Motor neuron (in vitro differentiated cells): ENCODE results near the gene FAM114A1. TPM values are rescaled to one million over a fixed set of nuclear protein-coding genes. Genes with fewer than 3 reads are reported as not detected.
A peak's percentile ranks its signal among the peaks of the same experiment; 100 is the strongest.
"Not testable (repeated sequence)": the region's sequence is repeated elsewhere in the genome, so short reads cannot be mapped to it uniquely, and the experiment has no call there.

ENCODE experiments used
- ATAC-seq, 8 experiments: fragments of 200-7000 bp; cut with Tn5 transposase; replicated peaks in 6 of 8; 2 replicates each; pipeline ENCODE4 v1.8.0; 2021; ENCODE audit warnings: mild to moderate bottlenecking in 8 of 8, moderate library complexity in 8 of 8
- H3K27ac ChIP-seq, 2 donors: fragments of 250-450 bp; sonication (Bioruptor Pico); 2 replicates each; pipeline ENCODE4 v1.9.0; 2021; ENCODE audit warnings: antibody characterized with exemption in 2 of 2, mild to moderate bottlenecking in 2 of 2, moderate library complexity in 1 of 2
- H3K4me1 ChIP-seq, 2 donors: fragments of 250-450 bp; sonication (Bioruptor Pico); replicated peaks in 1 of 2; 2 replicates each; pipeline ENCODE4 v1.6.1; 2021; ENCODE audit warnings: antibody characterized with exemption in 2 of 2, mild to moderate bottlenecking in 2 of 2, moderate library complexity in 1 of 2
- H3K4me3 ChIP-seq, 5 donors: fragments of 250-450 bp; sonication (Bioruptor Pico); 2 replicates each; pipeline ENCODE4 v1.9.0; 2021; ENCODE audit warnings: antibody characterized with exemption in 5 of 5, mild to moderate bottlenecking in 5 of 5, moderate library complexity in 4 of 5
- WGBS, 10 experiments: fragments of 450-650 bp; shearing (Covaris generic); methylation state at CpG; one replicate each; pipeline ENCODE4 v1.0.0; 2022; 5-methylcytosine and 5-hydroxymethylcytosine counted together
- in situ Hi-C, 9 experiments: fragments of 400-800 bp; cut with MboI; loops; one replicate each; pipeline ENCODE4 v1.15.0; 2021; ENCODE audit warnings: low sequenced_read_pairs in 9 of 9, low pct_unique_long_range_greater_than_20kb in 2 of 9; ENCODE audit not compliant: unreplicated experiment in 9 of 9
- total RNA-seq, 8 experiments: library from RNA; unstranded; fragments of 300-600 nt; gene quantifications; 2 replicates each; pipeline versions ENCODE4 v1.2.3 to v1.2.4, GENCODE V29; 2022

The FAM114A1 gene
- total RNA-seq, 8 experiments from 2014 or later = 6.4 to 88.4 (median 9.7) TPM

- ATAC-seq = no peak
- 60 to 100% (median 93%) methylated on average over 1 to 4 of the region's 4 CpGs; no CpG with 5 or more reads in 1 of the 10 experiments for WGBS, 10 experiments
- H3K27ac ChIP-seq = no peak overlapping the region
- H3K4me3 ChIP-seq = no peak overlapping the region
- in situ Hi-C loops = loop anchor here in 3 of 9 experiments (25.0 kb wide), 2 partner anchors 201 to 226 kb away; no protein-coding TSS in a partner anchor
- H3K4me1 ChIP-seq = peaks cover 0 to 5% of the 10 kb centered on the region in 2 donors
Measured at GRCh38 chr4:38911257-38911656, 43.7 kb downstream of the FAM114A1 start.

- in situ Hi-C loops = loop anchor here in 3 of 9 experiments (25.0 kb wide), 2 partner anchors 197 to 222 kb away; no protein-coding TSS in a partner anchor
- peaks cover 0 to under 1% of the 10 kb centered on the region in 2 donors for H3K4me1 ChIP-seq
- H3K4me3 ChIP-seq = no peak overlapping the region
- WGBS, 10 experiments = 33 to 100% (median 94%) methylated on average over 1 to 6 of the region's 8 CpGs; no CpG with 5 or more reads in 4 of the 10 experiments
- no peak for ATAC-seq
- H3K27ac ChIP-seq = no peak overlapping the region
Measured at GRCh38 chr4:38914854-38915253, 47.2 kb downstream of the FAM114A1 start.

- not testable (repeated sequence) for ATAC-seq, H3K27ac ChIP-seq, H3K4me1 ChIP-seq, H3K4me3 ChIP-seq
- in situ Hi-C loops = loop anchor here in 3 of 9 experiments (25.0 kb wide), 2 partner anchors 196 to 221 kb away; no protein-coding TSS in a partner anchor
- WGBS, 10 experiments = 71 to 100% (median 92%) methylated on average over 1 to 3 of the region's 5 CpGs; no CpG with 5 or more reads in 4 of the 10 experiments
Measured at GRCh38 chr4:38916267-38916666, 48.7 kb downstream of the FAM114A1 start.

- ATAC-seq = no peak
- H3K27ac ChIP-seq = no peak overlapping the region
- no peak overlapping the region for H3K4me3 ChIP-seq
- in situ Hi-C loops = loop anchor here in 3 of 9 experiments (25.0 kb wide), 2 partner anchors 195 to 220 kb away; no protein-coding TSS in a partner anchor
- 75 to 100% (median 89%) methylated on average over 1 to 7 of the region's 8 CpGs; no CpG with 5 or more reads in 1 of the 10 experiments for WGBS, 10 experiments
- H3K4me1 ChIP-seq = peaks cover 4 to 13% of the 10 kb centered on the region in 2 donors
Measured at GRCh38 chr4:38917481-38918025, 49.9 kb downstream of the FAM114A1 start.

GRCh38 chr4:38919494-38919893 lies 51.9 kb downstream of the FAM114A1 start:
- Histone ChIP-seq H3K4me3 (no peak overlapping the region), H3K4me1 (peaks cover 21 to 32% of the 10 kb centered on the region in 2 donors), H3K27ac (no peak overlapping the region)
- WGBS, 10 experiments = 83 to 100% (median 93%) methylated on average over 1 to 3 of the region's 3 CpGs; no CpG with 5 or more reads in 4 of the 10 experiments
- peak in 2 of 8 experiments; percentile 60 to 68 for ATAC-seq
- in situ Hi-C loops = loop anchor here in 3 of 9 experiments (25.0 kb wide), 2 partner anchors 193 to 218 kb away; no protein-coding TSS in a partner anchor

GRCh38 chr4:38920186-38920585 lies 52.6 kb downstream of the FAM114A1 start:
- Histone ChIP-seq H3K4me3 (no peak overlapping the region), H3K27ac (no peak overlapping the region), H3K4me1 (peaks cover 28 to 39% of the 10 kb centered on the region in 2 donors)
- in situ Hi-C loops = loop anchor here in 3 of 9 experiments (25.0 kb wide), 2 partner anchors 192 to 217 kb away; no protein-coding TSS in a partner anchor
- WGBS, 10 experiments = 50 to 100% (median 95%) methylated on average over 1 to 2 of the region's 2 CpGs; no CpG with 5 or more reads in 2 of the 10 experiments
- peak in 4 of 8 experiments; percentile 40 to 80 (median 64) for ATAC-seq

GRCh38 chr4:38920677-38921076 lies 53.1 kb downstream of the FAM114A1 start:
- 67 to 100% (median 88%) methylated on average over 1 to 5 of the region's 6 CpGs; no CpG with 5 or more reads in 2 of the 10 experiments for WGBS, 10 experiments
- H3K4me3 ChIP-seq = no peak overlapping the region
- in situ Hi-C loops = loop anchor here in 3 of 9 experiments (25.0 kb wide), 2 partner anchors 192 to 217 kb away; no protein-coding TSS in a partner anchor
- ATAC-seq = no peak
- H3K27ac ChIP-seq = no peak overlapping the region
- H3K4me1 ChIP-seq = peaks cover 30 to 44% of the 10 kb centered on the region in 2 donors

GRCh38 chr4:38921151-38921550 lies 53.5 kb downstream of the FAM114A1 start:
- Histone ChIP-seq H3K4me3 (no peak overlapping the region), H3K4me1 (peaks cover 34 to 49% of the 10 kb centered on the region in 2 donors), H3K27ac (no peak overlapping the region)
- no peak for ATAC-seq
- 80 to 100% (median 100%) methylated on average over 1 to 3 of the region's 3 CpGs; no CpG with 5 or more reads in 1 of the 10 experiments for WGBS, 10 experiments
- in situ Hi-C loops = loop anchor here in 3 of 9 experiments (25.0 kb wide), 2 partner anchors 191 to 216 kb away; no protein-coding TSS in a partner anchor

GRCh38 chr4:38923746-38924145 lies 56.1 kb downstream of the FAM114A1 start:
- Histone ChIP-seq H3K4me1 (peaks cover 45 to 69% of the 10 kb centered on the region in 2 donors), H3K4me3 (no peak overlapping the region), H3K27ac (no peak overlapping the region)
- WGBS, 10 experiments = 35 to 69% (median 57%) methylated on average over 1 to 2 of the region's 2 CpGs; no CpG with 5 or more reads in 5 of the 10 experiments
- in situ Hi-C loops = loop anchor here in 3 of 9 experiments (25.0 kb wide), 2 partner anchors 189 to 214 kb away; no protein-coding TSS in a partner anchor
- no peak for ATAC-seq

GRCh38 chr4:38924353-38924752 lies 56.7 kb downstream of the FAM114A1 start:
- WGBS, 10 experiments = 0 to 95% (median 21%) methylated on average over 2 to 5 of the region's 5 CpGs

GRCh38 chr4:38925492-38926413 lies 58.1 kb downstream of the FAM114A1 start:
- in situ Hi-C loops = loop anchor here in 1 of 9 experiments (25.0 kb wide), 1 partner anchor 212 kb away; no protein-coding TSS in a partner anchor
- peaks cover 65 to 80% of the 10 kb centered on the region in 2 donors for H3K4me1 ChIP-seq
- peak overlapping the region in 1 of 2 donors; percentile 31 for H3K27ac ChIP-seq
- ATAC-seq = peak in 1 of 8 experiments; percentile 22
- no peak overlapping the region for H3K4me3 ChIP-seq
- WGBS, 10 experiments = 46 to 86% (median 64%) methylated on average over 1 to 3 of the region's 3 CpGs

More at GRCh38 chr4:38924353-38924752, 56.7 kb downstream of the FAM114A1 start:
- H3K27ac ChIP-seq = peak overlapping the region in 1 of 2 donors; percentile 56
- no peak overlapping the region for H3K4me3 ChIP-seq
- H3K4me1 ChIP-seq = peaks cover 51 to 76% of the 10 kb centered on the region in 2 donors
- in situ Hi-C loops = loop anchor here in 3 of 9 experiments (25.0 kb wide), 2 partner anchors 188 to 213 kb away; no protein-coding TSS in a partner anchor
- ATAC-seq = peak in 4 of 8 experiments; percentile 52 to 80 (median 66)

GRCh38 chr4:38926896-38927295 lies 59.3 kb downstream of the FAM114A1 start:
- ATAC-seq = no peak
- no peak overlapping the region for H3K27ac ChIP-seq
- in situ Hi-C loops = loop anchor here in 1 of 9 experiments (25.0 kb wide), 1 partner anchor 210 kb away; no protein-coding TSS in a partner anchor

More at GRCh38 chr4:38926896-38927295, 59.3 kb downstream of the FAM114A1 start:
- Histone ChIP-seq H3K4me1 (peaks cover 69 to 86% of the 10 kb centered on the region in 2 donors), H3K4me3 (no peak overlapping the region)
- WGBS, 10 experiments = 78 to 86% (median 84%) methylated on average over 5 to 6 of the region's 6 CpGs; no CpG with 5 or more reads in 6 of the 10 experiments
